Smooth muscle cell of the coronary artery (primary cell): Measurements from ENCODE around the gene MR1. TPM values are rescaled to one million over a fixed set of nuclear protein-coding genes. Genes with fewer than 3 reads are reported as not detected.

Experiments
- total RNA-seq: library from RNA; depleted of rRNA; stranded (reverse); fragments of >200 nt; gene quantifications from 2 replicates; pipeline ENCODE4 v1.2.3, GENCODE V29; 2014; ENCODE audit warnings: low replicate concordance

Gene MR1
- total RNA-seq = 12.8 and 16.3 TPM in 2 replicates

DNA sequence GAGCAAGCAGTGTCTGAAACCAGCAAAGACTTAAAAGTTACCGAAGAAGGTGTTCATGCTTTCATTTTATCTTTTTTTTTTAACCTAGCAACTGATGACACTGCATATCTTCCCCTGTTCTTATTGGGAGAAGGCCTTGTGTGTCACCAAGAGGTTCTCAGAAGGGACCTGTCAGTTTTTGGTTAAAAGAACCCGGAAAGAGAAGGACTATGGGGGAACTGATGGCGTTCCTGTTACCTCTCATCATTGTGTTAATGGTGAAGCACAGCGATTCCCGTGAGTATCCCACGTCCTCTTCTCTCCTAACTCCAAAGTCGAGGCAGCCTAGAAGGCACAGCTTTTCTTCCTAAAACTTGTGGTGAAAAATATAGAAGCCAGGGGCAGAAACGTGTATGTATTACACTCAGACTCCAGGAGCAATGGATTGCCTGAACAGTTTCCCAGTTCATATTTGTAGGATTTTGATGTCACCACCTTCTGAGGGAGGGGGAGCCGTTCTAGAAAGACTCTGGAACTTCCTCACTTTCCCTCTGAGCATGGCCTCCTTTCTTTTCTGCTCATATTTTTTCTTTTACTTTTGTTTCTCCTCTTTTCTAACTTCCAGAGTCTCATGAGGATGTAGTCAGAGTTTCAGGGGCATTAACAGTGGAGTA lies at the start of gene MR1:
Gene MR1, plus strand, starts transcription at position 185 of the 653 bp plus-strand sequence. Its CDS starts 25 bp downstream, at position 210.

GRCh38 chr1:181088079-181089016 lies 54.6 kb downstream of the MR1 start, which contains the start of gene IER5:
IER5 (plus strand) TSS chr1:181088700; CDS start chr1:181088903, 203 bp downstream.

Other genes starting within 250 kb of the MR1 start
- 4.7 and 6.6 TPM in 2 replicates for gene KIAA1614, start 121.1 kb upstream of the MR1 start, total RNA-seq
- 28.2 and 29.2 TPM in 2 replicates for gene STX6, start 11.1 kb upstream of the MR1 start, total RNA-seq
- 14.0 and 16.1 TPM in 2 replicates for gene IER5, start 54.7 kb downstream of the MR1 start, total RNA-seq